ENCODE results near the gene RAPGEF5. TPM values are rescaled to one million over a fixed set of nuclear protein-coding genes. Genes with fewer than 3 reads are reported as not detected.

RAPGEF5 gene
- total and polyA plus RNA-seq, 10 of the 15 experiments (the other 5 are each of a cell fraction or from before 2014, with no cell fraction given): 0.38 to 4.0 (median 1.6) TPM; not detected in 1

- 0 out of 2 replicates have a peak, but pooled peaks have one; percentile 18 for TF ChIP-seq SMC3 (IDR thresholded peaks at IDR 0.05; ENCODE audit: borderline replicate concordance, low read length)
- TF ChIP-seq MEF2B (IDR thresholded peaks at IDR 0.05; ENCODE audit: partially characterized antibody, poor library complexity, severe bottlenecking): no peak
- TF ChIP-seq NFIC (IDR thresholded peaks at IDR 0.05; ENCODE audit: low read depth, low read length): no peak
Measured at GRCh38 chr7:22295402-22296264, 61.3 kb downstream of the RAPGEF5 start (continued).

- Histone ChIP-seq H3K36me3 (ENCODE audit: control insufficient read depth in 2 of 2, insufficient read depth in 2 of 2, low read length in 1 of 2) (no peaks in the 10 kb centered on the region; a peak in 1 of 4 replicates), H2AFZ (ENCODE audit: control insufficient read depth, low read depth, low read length) (no peak overlapping the region), H3K9me3 (replicated peaks; ENCODE audit: control insufficient read depth, insufficient read depth, low read length) (no peaks in the 10 kb centered on the region), H3K4me3 (no peak overlapping the region), H4K20me1 (ENCODE audit: control insufficient read depth, insufficient read depth) (no peaks in the 10 kb centered on the region), H3K9ac (ENCODE audit: control insufficient read depth, insufficient read depth, low read length) (no peak overlapping the region), H3K27me3 (replicated peaks in 1 of 2; ENCODE audit: control insufficient read depth in 2 of 2, insufficient read depth in 2 of 2, low read length in 1 of 2) (no peaks in the 10 kb centered on the region), H3K79me2 (ENCODE audit: control insufficient read depth, insufficient read depth, low read length) (no peaks in the 10 kb centered on the region), H3K4me2 (ENCODE audit: control insufficient read depth, insufficient read depth) (no peak overlapping the region), H3K4me1 (ENCODE audit: control insufficient read depth, insufficient read depth, low read length) (no peaks in the 10 kb centered on the region), H3K27ac (ENCODE audit: control insufficient read depth, insufficient read depth) (no peak overlapping the region)
- no peak for ATAC-seq
- ChIA-PET CTCF (interaction anchor here (0.7 to 2.4 kb wide), 7 partner anchors 8 to 183 kb away, joined by 3 to 7 read pairs (median 3); no protein-coding TSS in a partner anchor), POLR2A (no interaction called here), RAD21 (ENCODE audit: unreplicated experiment) (no interaction called here), SMC1A (ENCODE audit: uncharacterized antibody, unreplicated experiment) (interaction anchor here (1.3 to 2.3 kb wide), 3 partner anchors 9 to 183 kb away, joined by 4 to 6 read pairs (median 5); no protein-coding TSS in a partner anchor)
- 51% methylated on average over 3 of the region's 3 CpGs for WGBS (ENCODE audit: insufficient coverage, insufficient replicate concordance, low lambda C conversion rate, missing lambda C conversion rate)
- no peak for FAIRE-seq
- in situ Hi-C loops (cut with MboI): no loop called here
- TF ChIP-seq CHD2 (IDR thresholded peaks at IDR 0.05; ENCODE audit: borderline replicate concordance, low read depth, low read length): no peak
- peak; percentile 21; the same call in 1 of the 2 replicates for TF ChIP-seq ZBTB40 (IDR thresholded peaks at IDR 0.05; ENCODE audit: borderline replicate concordance)
- BruUV-seq (replicated peaks): no TSS peak
- DNase-seq (ENCODE audit: low read depth, low spot score): no peak
- intact Hi-C loops (cut with micrococcal nuclease; ENCODE audit: unreplicated experiment): no loop called here
Measured at GRCh38 chr7:22292531-22292930, 64.4 kb downstream of the RAPGEF5 start.

Measured in GM12878 (cell line).